ENCODE measurements around the gene ATP6V0E2. TPM values are rescaled to one million over a fixed set of nuclear protein-coding genes. Genes with fewer than 3 reads are reported as not detected.

The ATP6V0E2 gene
- total RNA-seq, 1 experiment from 2014 or later: 25.4 TPM

GRCh38 chr7:149864023-149864422 lies 9.7 kb upstream of the ATP6V0E2 start:
- DNase-seq (ENCODE audit: low spot score): no peak

- DNase-seq (ENCODE audit: low spot score): no peak
These were observed 9.0 kb upstream of the ATP6V0E2 start for GRCh38 chr7:149864751-149865150.

DNA sequence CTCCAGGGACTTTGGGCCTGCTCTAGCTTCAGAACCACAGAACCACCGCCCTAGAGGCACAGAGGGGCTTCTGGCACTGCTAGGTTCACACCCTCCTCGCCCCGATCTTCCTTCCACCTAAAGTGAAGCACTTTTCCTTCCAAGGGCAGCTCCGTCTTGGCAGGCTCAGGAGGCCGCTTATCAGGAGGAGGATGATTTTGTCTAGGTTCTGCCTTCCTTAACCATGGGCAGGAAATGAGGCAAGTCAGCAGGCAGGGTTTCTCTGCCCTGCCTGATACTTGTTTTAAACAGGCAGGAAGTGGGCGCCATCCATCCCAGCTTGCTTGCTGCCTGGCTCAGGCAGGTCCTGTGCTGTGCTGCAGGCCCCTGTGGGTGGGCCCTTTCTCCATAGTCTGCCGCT lies 8.3 kb upstream of the ATP6V0E2 start:
- no peak for DNase-seq (ENCODE audit: low spot score)

GRCh38 chr7:149866139-149866778 lies 7.5 kb upstream of the ATP6V0E2 start:
- no peak for DNase-seq (ENCODE audit: low spot score)

GRCh38 chr7:149866779-149867447 lies 6.9 kb upstream of the ATP6V0E2 start:
- DNase-seq (ENCODE audit: low spot score): peak; percentile 40

- no peak for DNase-seq (ENCODE audit: low spot score)
These were observed 5.8 kb upstream of the ATP6V0E2 start for GRCh38 chr7:149867762-149868622.

- no peak for DNase-seq (ENCODE audit: low spot score)
These were observed 5.0 kb upstream of the ATP6V0E2 start for GRCh38 chr7:149868623-149869290.

DNA sequence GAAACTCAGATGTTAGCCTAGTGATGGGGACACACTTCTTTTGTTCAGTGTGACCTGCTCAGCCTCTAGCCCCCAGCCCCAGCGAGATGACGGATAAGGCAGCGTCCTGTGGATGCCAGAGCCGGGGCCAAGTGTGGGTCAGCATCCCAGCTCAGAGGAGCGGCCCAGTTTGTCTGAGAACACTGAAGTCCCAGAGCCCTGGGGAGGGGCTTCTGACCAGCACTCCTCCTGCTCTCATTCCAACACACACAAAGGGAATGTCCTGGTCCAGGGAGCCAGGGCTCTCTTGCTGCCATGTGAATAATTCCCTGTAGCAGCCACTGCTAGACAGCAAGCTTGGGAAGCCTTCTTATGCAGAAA lies 4.5 kb upstream of the ATP6V0E2 start:
- DNase-seq (ENCODE audit: low spot score): no peak

DNA sequence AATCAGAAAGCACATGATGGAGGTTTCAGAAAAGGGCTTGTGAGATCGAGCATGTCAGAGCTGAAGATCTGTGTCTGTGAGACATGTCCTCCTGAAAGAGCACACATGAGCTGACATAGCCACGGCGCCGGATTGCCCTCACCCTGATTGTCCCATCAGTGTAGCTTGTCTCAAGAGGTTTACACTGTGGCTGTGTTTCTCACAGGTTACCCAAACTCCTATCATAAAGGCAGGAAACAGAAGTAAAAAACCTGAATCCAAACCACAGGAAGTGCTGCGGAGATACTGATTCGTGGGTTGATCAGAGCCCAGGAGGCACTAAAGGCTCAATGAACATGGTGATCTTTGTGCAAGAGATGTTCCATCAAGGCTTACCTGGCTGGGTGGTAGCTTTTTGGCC lies 3.9 kb upstream of the ATP6V0E2 start:
- no peak for DNase-seq (ENCODE audit: low spot score)

GRCh38 chr7:149870274-149870673 lies 3.5 kb upstream of the ATP6V0E2 start:
- DNase-seq (ENCODE audit: low spot score): no peak

DNA sequence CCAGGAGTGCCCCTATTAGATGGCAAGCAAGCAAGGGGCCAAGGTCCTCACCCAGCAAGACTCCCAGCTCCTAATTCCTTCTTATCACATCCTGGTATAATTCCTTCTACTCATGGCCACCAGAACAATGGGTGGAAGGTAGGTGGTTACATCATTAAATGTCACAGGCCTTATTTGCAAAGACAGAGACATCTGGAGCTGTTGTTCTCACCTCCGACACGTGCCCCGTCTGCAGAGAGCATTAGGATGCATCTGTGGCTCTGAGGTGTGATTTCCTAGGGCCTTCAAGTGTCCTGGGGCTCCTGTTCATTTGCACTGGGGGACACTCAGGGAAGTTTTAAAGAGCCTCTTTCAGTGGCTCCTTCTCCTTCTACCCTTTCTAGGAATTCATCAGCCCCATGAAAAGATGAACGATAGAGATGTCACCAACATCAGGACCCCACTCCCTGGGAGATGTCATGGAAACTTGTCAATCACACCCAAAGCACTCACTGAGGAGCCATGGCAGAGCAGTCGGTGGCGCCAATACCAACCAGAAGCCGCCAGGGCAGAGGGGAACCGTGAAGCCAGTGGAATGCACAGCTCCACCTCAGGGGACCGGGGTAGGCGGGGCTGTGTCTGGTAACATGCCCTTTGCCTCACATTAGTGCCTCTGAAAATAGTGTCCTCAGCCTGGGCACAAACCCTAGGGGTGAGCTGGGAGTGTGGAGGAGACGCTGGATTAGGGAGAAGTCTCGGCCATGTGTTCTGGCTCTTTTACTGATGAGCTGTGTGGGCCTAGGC lies 2.9 kb upstream of the ATP6V0E2 start:
- no peak for DNase-seq (ENCODE audit: low spot score)

- no peak for DNase-seq (ENCODE audit: low spot score)
These were observed 2.2 kb upstream of the ATP6V0E2 start for GRCh38 chr7:149871576-149871975.

- peak; percentile 86 for DNase-seq (ENCODE audit: low spot score)
These were observed 1.2 kb upstream of the ATP6V0E2 start for GRCh38 chr7:149872419-149873073.

DNA sequence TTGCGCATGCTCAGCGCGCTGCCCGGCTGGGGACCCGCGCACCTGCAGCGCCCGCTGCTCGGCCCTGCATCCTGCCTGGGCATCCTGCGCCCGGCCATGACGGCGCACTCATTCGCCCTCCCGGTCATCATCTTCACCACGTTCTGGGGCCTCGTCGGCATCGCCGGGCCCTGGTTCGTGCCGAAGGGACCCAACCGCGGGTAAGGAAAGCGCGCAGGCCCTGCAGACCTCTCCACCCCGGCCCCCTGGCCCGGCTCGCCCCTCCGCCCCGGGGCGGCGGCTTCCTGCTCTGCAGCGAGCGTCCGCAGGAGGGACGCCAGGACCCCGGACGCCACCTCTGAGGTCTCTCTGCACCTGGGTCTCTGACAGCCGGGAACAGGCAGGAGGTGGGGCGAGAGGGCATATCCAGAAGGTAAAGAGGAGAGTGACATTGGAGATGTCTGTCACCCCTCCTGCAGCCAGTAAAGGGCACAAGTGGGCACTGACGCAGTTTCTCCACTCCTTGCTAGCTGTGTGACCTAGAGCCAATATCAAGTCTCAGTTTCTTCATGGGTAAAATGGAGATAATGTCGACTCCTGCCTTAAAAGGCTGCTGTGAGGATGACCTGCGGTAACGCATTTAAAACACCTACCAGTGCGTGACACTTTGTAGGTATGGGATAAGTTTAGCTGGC lies 338 bp downstream of the ATP6V0E2 start:
- no peak for DNase-seq (ENCODE audit: low spot score)

- DNase-seq (ENCODE audit: low spot score): no peak
These were observed 867 bp downstream of the ATP6V0E2 start for GRCh38 chr7:149874644-149875028.

- DNase-seq (ENCODE audit: low spot score): no peak
These were observed 1.6 kb downstream of the ATP6V0E2 start for GRCh38 chr7:149875396-149875795.

- no peak for DNase-seq (ENCODE audit: low spot score)
These were observed 4.2 kb downstream of the ATP6V0E2 start for GRCh38 chr7:149877890-149878522.

DNA sequence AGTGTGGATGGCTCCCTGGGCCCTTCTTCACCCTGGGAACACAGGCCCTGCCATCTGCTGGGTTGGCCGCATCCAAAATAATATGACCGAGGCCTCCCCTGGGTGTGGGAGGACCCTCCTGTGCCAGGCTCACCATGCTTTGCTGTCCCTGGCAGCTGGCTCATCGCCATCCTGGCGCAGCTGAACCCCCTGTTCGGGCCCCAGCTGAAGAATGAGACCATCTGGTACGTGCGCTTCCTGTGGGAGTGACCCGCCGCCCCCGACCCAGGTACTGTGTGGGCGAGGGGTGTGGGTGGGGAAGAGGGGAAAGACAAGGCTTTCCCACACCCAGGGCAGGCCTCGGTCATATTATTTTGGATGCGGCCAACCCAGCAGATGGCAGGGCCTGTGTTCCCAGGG lies 4.8 kb downstream of the ATP6V0E2 start:
- DNase-seq (ENCODE audit: low spot score): no peak

DNA sequence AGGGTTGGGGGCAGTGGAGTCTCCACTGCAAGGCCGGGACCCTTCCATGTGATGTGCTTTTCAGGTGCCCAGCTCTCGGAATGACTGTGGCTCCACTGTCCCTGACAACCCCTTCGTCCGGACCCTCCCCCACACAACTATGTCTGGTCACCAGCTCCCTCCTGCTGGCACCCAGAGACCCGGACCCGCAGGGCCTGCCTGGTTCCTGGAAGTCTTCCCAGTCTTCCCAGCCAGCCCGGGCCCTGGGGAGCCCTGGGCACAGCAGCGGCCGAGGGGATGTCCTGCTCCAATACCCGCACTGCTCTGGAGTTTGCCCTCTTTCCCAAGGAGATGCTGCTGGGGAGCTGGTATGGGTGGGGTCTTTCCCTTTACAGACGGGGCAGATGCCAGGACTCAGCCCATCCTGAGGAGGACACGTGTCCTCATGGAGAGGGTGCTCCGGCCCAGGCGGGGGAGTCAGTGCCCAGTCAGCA lies 5.5 kb downstream of the ATP6V0E2 start:
- DNase-seq (ENCODE audit: low spot score): no peak
